Measurements from ENCODE around the gene UBASH3A. TPM values are rescaled to one million over a fixed set of nuclear protein-coding genes. Genes with fewer than 3 reads are reported as not detected.

UBASH3A gene
- polyA plus RNA-seq, 5 donors, result 0.12 to 0.23 (median 0.14) TPM

DNA sequence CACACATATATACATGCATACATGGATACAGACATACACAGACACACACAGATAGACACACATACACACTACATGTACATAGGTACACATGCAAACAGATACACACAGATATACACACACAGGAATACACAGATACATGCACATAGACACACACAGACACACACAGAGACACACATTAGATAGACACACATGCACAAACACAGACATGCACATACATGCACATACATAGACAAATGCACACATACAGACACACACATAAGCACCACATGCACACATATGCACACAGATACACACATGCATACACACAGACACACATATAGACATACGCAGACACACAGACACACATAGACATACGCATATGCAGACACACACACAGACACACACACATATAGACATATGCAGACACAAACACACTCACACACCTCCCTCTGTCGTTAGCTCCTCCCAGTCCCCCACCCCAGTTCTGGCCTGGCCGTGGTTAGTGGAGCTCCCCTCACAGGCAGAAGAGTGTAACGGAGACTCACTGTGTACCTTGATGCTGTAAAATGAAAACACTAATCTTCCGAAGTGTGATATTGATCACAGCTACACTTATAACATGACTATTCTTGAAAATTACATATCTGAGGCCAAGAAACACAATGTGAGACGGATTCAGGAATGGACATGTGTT is 7.6 kb downstream of the UBASH3A start:
- DNase-seq, result no peak

DNA sequence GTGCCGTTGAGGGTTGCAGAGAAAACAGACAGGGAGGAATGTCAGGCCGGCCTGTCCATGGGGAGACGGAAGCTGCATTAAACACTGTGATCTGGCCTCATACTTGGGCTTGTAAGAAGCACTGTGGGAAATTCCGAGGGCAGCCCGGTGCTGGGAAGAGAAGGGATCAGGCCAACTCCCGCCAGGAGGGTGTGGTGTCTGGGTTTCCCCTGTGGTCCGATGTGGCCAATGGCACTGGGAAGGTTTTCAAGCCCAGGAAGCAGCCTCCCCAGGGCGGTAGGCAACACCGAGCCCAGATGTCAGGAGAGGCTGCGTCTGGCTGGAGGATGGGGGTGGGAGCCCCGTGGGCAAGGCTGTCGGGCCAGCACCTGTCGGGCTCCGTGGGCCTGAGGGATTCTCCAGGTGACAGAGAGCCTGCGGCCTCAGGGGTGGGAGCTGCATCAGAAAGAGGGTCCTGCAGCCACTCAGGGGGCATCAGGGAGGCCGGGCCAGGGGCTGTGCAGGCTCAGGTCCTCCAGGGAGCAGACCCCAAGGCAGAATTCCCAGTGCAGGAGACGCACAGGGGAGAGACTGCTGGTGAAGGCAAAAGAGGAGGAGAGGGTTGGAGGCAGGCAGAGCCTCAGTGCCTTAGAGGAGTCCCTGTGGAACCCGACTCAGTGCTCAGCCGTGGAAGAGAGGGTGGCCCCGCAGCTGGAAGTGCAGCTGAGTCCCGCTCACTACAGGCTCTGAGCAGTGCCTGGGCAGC is 8.4 kb downstream of the UBASH3A start:
- no peak for DNase-seq

DNA sequence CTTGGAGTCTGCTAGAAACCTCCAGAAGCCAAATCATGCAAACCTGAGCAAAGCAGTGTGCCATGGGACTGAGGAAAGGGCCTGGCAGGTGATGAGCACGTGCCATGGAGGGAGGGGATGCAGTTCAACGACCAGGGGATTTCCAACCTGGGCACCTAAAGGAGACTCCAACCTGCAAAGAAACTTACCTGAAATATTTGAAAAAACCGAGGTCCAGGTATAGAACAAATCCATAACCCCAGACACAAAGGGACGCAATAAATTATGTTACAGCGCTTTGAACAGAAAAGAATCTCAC is 8.9 kb downstream of the UBASH3A start:
- no peak for DNase-seq

DNA sequence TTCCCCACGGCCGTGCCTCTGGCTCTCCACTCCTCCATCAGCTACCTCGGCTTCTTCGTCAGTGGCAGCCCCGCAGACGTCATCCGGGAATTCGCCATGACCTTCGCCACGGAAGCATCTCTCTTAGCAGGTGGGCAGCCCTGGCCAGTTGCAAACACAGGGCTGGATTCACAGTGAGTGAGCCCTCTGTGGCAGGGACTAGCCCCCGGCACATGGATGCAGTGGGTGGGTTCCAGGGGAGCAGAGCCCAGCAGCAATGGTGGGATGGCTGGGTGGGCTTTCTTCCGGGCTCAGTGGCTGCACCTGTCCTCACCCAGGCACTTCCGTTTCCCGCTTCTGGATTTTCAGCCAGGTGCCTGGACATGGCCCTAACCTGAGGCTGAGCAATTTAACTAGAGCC is 9.4 kb downstream of the UBASH3A start:
- DNase-seq, result no peak

DNA sequence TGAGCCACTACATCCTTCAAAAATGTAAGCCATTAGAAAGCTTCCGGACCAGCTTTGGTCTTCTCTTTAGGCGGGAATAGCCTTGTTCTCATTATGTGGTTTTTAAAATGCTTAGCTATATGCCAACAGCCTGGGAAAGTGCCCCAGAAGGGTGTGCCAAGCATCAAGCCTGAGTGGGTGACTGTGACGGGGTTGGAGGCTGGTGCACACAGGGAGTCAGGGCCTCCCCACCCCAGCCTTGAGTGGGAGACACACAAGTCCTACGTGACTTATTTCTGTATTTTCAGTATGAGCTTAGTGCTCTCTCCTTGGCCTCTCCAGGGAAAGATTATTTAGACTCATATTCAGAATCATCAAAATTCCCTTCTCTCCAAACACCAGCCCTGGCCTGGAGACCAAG is 9.8 kb downstream of the UBASH3A start:
- DNase-seq, result no peak

DNA sequence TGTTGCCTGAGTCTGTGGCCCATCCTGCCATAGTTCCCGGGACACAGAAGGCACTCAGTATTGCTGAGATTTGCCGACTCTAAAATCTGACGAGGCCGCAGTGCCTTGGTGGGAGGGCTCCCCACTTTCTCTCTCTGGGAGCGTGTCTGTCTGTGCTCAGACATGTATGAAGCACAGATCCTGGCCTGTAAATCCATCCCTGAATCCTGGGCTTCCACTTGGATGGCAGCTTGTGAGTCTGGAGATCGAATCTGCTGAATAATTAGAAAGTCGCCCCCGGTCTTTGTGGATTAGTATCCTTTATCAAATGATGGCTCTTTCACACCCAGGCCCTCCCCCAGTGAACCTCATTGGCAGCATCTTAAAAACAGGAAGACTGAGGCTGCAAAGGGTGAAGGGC is 10.4 kb downstream of the UBASH3A start:
- no peak for DNase-seq

DNA sequence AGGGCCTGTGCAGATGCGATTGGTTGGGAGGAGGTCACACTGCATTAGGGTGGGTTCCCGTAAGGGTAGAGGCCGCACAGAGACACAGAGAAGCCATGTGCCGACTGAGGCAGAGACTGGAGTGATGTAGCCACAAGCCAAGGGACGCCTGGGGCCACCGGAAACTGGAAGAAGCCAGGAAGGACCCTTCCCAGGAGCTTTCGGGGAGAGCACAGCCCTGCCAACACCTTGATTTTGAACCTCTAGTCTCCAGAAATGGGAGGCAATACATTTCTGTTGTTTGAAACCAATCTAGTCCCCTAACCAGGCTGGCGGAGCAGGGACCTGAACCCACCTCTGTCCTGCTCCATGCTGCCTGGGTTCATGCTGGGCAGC is 10.8 kb downstream of the UBASH3A start:
- DNase-seq, result no peak

DNA sequence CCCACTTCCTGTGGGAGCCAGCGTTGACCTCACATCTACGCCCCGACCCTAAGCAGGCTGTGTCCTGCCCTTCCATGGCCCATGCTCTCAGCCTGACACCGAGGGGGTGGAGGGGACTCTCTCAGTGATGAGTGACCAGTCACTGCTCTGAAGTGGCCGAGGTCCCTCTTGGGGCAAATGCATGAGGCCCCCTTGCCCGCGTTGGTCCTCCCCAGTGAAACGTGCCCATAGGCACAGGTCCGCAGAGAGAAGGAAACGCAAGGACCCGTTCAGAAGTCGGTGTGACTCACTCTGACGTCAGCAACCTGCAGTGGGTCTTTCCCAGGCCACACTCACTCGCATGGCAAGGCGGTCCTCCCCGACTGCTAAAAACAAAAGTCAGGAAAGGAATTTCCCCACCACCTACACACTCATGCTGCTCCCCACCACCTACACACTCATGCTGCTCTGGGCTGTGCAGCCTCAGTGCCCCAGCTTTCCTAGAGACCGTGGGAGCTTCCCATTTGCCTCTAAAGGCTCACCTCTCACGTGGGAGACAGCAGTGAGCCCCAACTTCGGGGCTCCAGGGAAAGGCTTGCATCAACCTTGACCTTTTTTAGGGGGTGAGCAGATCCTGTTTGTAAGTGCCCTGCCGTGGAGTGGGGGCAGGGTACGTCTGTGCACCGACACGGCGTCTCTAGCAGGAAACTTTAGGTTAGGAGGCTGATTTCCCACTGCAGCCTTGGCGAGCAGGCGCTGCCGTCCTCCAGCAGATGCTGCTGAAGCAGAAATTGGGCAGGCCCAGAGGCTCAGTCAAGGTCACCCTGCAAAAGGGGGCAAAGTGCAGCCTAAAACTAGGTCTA is 11.4 kb downstream of the UBASH3A start:
- no peak for DNase-seq

DNA sequence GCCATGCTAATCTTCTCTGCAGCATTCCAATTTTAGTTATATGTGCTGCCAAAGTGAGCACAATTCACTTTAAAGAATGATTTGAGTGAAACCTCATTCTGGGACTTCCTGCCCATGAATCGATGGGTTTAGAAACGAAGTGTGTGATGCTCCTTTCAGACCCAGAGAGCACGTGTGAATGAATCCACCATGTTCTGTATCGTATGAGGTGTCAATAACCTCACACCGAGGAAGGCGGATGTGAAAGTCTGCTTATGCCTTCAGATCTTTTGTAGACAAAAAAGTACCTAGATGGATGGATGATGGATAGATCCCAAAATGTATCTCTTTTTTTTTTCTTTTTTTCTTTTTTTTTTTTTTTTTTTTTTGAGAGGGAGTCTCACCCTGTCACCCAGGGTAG is 13.8 kb downstream of the UBASH3A start:
- no peak for DNase-seq

DNA sequence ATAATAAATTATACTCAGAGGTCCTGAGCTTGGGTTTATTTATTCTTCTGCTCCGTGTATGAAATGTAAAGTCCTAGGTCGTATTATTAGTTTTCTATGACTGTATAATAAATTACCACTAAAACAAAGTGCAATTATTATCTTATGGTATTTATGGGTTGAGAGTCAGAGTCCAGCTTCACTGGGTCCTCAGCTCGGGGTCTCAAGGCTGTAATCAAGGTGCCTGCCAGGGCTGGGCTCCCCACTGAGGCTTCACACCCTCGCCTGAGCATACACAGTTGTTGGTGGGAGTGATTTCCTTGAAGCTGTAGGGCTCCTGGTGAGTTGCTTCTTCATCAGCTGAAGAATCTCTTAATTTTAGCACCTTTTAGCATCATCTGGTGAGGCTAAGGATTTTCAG is 15.2 kb downstream of the UBASH3A start:
- no peak for DNase-seq

DNA sequence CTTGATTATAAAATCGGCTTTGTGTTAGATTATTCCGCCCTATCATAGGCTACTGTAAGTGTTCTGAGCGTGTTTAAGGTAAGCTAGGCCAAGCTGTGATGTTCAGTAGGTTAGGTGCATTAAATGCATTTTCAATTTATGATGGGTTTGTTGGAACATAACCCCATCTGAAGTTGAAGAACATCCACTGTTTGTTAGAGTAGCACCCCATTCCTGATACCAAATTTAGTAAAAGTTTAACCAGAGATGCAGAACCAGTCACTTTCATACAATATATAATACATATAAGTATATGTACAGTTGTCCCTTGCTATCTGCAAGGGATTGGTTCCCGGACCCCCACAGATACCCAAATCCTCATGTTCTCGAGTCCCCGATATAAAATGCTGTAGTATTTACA is 16.1 kb downstream of the UBASH3A start:
- DNase-seq, result no peak

DNA sequence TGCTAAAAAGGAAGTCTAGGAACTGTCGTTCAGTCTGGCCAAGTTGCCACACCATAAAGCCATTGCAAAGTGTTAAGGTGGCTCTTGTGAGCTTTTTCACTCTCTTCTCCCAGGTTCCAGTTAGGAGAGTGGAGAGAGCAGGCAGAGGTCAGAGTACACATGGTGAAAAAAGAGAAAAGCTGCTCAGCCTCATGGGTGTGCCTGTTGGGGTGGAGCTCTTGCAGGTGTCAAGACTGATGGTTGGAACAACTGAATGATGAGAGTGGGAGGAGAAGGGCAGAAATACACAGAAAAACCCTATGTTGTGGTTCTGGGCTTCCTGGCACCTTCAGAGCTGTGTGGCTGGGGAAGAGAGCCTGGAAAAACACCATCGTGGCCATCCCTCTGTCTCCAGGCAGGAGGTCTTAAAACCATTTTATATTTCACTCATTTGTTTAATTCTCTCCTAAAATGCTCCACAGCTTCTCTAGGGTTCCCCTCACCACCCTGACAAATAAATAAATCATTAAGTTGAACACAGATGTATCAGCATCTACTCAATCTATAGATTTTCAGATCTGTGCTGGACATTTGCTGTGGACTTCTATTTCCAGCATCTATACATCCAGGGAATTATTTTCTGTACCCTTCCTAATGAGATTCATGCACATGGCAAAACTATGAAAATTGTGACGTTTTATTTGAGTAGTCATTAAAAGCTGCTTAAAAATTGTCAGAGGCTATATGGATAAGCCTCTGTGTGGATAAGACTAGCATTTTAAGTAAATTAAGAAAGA is 17.5 kb downstream of the UBASH3A start:
- no peak for DNase-seq

DNA sequence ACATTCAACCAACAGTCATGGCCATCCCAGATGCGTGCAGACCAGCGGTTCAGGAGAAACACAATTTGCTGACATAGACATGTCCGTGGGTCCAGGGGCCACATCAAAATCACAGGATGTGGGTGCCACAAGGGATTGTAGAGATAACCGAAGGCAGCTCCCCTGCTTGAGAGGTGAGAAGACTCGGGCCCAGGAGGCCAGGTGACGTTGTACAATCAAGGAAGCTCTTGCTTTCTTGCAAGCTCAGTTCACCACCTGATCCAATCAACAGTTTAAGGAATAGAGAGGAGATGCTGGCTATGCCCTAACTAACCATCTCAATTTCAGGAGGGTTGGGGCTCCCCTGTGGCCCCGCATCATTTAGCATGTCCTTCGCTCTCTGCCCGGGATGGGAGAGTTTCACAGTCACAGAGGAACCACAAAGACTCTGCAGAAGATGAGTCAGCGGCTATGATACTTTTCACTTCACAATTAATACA is 19.5 kb downstream of the UBASH3A start:
- DNase-seq, result no peak

DNA sequence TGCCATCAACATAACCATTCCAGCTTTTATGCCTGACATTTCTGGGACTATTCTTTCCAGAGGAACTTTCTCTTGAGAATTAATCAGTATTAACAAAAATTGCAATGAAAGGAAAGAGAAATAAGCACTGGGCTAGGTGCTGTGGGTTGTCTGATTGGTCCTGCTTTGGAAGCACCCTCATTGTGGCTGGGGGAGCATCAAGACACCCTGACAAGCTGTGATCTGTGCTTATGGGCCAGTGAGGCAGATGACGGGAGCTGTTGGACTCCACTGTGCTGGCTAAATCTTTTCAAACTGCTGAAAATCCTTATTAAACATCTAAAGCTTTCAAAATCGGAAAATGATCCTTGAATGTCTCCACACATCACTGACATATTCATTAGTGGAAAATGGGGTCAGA is 20.0 kb downstream of the UBASH3A start:
- DNase-seq, result no peak

DNA sequence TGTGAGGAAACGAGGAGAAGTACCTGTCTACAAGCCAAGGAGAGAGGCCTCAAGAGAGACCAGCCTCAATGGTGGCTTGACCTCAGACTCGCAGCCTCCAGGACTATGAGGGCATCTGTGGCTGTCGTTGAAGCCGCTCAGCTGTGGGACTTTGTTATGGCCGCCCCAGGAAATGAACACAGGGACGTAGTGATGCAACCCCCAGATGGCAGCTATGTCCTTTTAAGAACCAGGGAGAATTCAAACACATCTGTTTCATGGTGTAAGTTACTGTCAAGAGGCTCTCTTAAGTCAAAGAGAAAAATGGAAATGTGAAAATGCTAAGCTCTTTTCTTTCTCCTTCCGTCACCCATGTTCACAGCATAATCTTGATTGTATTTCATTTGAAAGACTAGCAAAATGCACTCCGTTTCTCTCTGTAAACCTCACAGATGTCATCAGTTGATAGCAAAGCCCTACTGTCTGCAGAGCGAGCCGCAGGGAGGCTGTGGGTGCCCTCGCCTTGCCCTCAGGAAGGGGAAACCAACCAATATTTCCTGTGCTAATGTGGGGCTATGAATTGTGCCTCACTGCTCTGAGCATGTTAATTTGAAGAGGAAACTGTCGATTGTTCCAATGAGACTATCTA is 21.3 kb downstream of the UBASH3A start:
- DNase-seq, result no peak

DNA sequence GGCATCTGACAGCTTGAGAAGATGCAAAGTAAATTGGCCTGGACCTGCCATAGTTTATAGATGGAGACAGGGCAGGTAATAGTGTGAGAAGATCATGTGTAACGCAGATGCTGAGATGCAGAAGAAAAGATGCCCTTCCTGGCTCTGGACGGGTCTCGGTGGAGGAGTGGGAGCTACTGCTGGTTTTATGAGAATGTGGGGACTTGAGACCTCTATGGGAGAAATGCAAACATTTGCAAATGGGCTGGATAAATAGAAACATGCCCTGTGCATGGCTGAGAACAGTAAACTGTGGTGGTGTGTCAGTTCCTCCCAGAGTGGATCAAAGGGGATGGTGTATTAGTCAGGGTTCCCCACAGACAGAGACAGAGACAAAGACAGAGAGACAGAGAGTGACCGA is 21.9 kb downstream of the UBASH3A start:
- DNase-seq, result no peak

DNA sequence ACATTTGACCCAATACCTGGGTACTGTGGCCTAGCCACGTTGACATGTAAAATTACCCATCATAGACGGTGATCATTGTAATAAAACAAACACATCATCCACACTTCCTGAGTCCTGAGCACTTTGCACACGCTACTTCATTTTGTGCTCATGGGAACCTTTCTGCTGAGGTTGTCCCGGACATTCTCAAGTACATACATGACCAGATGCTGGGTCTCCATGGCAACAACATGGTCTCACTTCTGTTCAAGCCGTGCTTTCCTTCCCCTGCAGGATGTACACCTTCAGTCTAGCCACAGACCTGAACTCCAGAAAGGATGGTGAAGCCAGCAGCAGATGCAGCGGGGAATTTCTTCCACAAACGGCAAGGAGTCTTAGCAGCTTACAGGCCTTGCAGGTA is 22.7 kb downstream of the UBASH3A start:
- DNase-seq, result no peak

DNA sequence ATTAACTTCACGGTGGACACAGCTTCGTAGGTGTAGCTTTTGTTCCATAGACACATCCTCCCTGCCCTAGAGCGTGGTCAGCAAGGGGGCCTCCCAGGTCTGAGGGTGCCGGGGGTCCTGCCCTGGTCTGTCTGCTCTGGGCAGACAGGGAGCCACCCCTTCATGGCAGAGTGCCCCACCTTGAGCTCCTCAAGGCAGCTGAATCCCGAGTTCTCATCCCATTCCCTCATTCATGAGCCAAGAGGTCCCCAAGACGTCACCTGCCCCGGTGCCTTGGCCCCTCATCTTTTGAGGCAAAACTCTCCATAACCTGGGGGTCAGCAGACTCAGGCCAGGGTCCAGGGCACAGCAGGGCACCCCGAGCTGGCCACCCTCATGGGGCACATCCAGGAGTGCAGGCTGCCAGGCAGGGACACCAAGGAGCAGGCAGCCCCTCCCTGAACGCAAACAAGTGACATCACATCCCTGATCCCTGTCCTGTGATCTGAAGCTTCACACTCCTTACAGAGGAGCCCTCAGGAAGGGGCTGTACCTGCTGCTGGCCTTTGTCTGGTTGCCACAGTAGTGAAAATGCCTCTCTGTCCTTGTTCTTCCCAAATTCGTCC is 23.3 kb downstream of the UBASH3A start:
- no peak for DNase-seq

DNA sequence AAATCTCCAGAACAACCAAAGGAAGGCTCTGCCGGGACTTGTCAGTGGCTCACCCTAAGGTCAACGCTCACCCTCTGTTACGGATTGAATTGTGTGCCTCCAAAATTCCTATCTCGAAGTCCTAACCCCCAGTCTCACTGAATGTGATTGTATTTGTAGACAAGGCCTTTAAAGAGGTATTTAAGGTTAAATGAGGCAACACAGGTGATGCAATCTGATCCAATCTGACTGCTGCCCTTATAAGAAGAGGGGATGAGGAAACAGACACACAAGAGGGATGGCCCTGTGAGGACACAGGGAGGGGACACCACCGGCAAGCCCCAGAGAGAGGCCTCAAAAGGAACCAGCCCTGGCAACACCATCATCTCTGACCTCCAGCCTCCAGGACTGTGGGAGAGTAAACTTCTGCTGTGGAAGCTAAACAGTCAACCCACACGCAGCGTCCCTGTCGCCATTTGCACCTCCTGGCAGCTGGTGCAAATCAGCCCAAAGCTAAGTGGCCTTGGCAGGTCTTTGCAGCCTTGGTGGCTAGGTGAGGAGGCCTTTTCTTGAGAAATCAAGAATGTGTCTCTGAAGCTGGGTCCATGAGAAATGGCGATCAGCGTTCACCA is 24.2 kb downstream of the UBASH3A start:
- no peak for DNase-seq

DNA sequence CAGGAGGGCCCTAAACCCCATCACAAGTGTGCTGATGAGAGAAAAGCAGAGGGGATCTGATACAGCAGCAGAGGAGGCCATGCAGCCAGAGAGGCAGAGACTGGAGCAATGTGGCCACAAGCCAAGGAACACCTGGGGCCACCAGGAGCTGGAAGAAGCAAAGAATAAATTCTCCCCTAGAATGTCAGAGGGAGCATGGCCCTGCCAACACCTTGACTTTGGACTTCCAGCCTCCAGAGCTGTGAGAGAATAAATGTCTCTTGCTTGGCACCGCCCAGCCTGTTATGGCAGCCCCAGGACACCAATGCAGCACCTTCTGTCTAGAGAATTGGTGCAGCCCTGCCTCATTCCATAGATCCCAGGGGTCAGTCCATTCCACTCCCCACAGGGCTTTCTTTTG is 25.3 kb downstream of the UBASH3A start:
- no peak for DNase-seq

DNA sequence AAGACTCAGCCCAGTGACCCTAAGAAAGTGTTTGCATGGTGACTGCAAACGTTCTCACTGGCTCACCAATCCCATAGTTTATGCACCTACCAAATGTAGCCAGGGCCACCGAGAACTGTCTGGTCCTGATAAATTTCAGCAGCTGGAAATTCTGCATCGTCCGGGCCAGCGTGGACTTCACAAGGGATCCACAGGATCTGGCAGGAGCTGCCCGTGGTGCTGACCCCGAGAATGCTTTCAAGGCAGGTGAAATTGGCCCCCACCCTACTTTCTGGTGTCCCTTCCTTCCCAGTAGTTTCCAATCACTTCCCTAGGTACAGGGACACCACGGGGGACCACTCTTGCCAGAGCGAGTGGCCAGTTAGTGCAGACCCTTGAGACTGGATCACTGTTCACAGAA is 26.2 kb downstream of the UBASH3A start:
- no peak for DNase-seq

Measured in right lung (tissue), 5 donors.